ENCODE measurements around the gene PHLDB2. TPM values are rescaled to one million over a fixed set of nuclear protein-coding genes. Genes with fewer than 3 reads are reported as not detected.

The PHLDB2 gene
- total RNA-seq, 1 experiment from 2014 or later: not detected

DNA sequence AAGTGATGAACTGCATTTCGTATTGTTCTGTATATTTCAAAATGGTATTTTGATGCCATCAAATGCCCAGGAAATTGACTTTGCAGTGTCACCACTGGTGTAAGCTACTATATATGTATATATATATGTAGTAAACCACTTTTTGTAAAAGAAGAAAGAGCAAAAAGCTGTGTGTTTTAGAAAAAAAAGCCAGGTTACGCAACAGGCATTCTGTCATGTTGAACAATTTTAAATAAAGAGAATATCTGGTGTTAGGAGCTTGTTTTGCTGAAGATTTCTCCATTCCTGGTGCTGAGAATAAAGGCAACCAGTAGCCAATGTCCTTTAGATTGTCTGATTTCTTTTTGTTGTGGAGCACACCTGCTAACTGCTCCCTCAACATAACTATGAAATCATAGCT, 116.1 kb downstream of the PHLDB2 start:
- no peak for DNase-seq (ENCODE audit: low spot score)
- in situ Hi-C loops (cut with HindIII; ENCODE audit: low sequenced_read_pairs): no loop called here

DNA sequence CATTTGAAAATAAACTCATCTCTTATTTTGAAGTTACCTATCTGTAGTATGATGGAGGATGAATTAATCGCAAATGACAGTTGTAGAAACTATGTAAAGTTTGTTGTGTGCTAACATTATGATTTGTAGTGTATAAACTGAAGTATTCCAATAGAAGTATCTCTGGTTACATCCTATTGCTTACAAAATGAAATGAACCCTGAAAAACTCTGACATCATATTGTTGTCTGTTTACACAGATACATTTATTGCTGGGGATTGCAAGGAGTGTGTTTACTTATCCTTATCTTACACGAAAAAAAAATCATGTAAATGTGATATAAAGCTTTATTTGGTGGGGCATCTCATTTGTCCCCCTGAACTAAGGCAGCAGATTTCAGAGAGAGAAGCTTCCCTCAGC, 117.2 kb downstream of the PHLDB2 start:
- no peak for DNase-seq (ENCODE audit: low spot score)
- in situ Hi-C loops (cut with HindIII; ENCODE audit: low sequenced_read_pairs): no loop called here

DNA sequence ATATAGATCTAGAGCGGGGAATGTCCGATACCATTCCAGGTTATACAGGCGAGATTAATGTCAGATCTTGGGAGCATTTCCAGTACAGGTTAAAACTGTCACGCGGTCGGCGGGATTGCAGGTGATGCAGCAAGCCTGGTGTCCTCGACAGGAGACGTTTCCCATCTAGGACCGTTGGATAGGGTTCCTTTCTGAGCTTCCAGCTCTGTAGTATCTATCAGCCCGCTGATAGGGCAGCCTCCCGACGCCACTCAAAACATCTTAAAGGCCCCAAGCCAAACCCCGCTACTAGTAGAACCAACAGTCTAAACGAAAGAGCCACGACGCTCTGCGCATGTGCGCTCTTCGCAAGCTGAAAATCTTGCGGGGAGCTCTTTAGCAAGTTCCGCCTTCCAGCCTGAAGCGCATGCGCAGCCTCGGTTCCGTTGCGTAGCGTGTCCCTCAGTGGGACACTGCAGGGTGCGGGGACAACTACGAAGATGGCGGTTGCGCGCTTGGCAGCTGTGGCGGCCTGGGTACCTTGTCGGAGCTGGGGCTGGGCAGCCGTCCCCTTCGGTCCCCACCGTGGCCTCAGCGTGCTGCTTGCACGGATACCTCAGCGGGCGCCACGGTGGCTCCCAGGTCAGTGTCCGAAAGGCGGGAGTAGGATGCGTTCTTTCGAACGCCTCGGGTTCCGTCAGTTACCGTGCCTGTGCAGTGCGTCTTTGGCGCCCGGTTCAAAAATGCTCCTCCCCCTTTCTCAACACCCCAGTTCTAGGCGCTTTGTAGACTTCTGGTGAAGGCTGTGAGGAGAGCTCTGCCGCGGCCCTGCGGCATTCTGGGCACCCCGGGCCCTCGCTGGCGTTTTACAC, 119.7 kb downstream of the PHLDB2 start, which contains the start of gene ABHD10:
ABHD10 (plus strand) TSS at position 444 of the 851 bp plus-strand sequence; CDS start at position 480, 36 bp downstream.
- in situ Hi-C loops (cut with HindIII; ENCODE audit: low sequenced_read_pairs): no loop called here

DNA sequence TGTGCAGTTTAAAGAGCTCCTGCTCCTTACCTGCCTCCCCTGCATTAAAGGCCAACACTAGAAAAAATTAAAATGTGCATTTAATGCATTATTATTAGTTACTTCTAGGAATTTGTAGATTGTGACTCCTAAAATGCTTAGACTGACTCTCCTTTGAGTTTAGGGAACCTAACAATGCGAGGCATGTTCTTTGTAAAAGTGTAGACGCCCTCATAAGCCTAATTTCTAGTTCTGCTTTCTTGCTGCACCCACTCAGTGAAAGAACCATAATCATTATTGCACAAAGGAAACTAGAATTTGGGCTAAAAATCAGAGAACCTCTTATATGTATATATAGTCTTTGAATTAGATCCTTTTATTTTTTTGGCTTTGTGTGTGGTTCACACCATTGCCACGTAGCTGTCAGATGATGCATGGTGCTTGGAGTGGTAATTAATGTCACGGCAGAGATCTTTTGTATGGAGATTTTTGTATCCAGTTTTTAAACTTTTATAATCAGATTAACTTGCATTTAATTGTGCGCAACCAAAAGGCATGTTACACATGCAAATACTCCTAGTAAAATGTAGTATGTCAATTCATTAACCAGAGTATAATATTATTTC, 120.5 kb downstream of the PHLDB2 start:
- no peak for DNase-seq (ENCODE audit: low spot score)
- in situ Hi-C loops (cut with HindIII; ENCODE audit: low sequenced_read_pairs): no loop called here

More for the DNA sequence above, 119.7 kb downstream of the PHLDB2 start, which contains the start of gene ABHD10:
- DNase-seq (ENCODE audit: low spot score): peak; percentile 99

DNA sequence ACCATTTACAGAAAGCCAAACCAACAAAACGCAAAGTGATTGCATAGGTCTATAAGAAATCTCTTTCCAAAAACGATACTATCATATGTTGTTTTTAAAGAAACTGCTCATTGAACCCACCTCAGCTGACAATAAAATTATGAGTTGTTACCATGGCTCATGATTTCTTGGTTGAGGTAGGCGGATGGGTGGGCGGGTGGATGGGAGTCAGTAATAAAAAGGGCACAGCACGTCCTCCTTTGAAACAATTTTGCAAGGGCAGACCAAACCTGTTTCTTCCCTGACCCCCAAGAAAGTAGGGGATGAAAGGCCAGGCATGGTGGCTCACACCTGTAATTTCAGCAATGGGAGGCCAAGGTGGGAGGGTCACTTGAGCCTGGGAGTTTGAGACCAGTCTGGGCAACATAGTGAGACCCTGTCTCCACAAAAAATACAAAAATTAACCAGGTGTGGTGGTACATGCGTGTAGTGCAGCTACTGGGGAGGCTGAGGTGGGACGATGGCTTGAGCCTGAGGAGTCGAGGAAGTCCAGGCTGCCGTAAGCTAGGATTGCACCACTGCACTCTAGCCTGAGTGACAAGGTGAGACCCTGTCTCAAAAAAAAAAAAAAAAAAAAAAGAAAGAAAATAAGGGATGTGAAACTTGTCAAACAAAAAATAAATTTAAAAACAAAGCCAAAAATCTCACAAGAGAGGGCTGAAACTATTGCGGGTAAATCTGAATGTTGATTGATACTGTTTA, 121.8 kb downstream of the PHLDB2 start:
- no peak for DNase-seq (ENCODE audit: low spot score)
- in situ Hi-C loops (cut with HindIII; ENCODE audit: low sequenced_read_pairs): no loop called here

DNA sequence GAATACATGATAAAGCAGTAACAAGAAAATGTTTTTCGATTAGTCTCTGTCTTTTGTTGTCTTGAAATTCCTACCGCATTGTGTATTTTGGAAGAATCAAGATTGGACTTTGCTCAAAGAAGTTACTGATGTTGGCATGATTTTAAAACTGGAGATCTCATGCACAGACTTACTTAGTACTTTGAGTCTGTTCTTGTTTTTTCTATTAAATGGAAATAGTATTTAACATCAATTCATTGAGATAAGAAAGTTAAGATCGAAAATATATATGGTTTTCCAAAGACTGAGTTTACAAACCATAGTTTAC, 122.3 kb downstream of the PHLDB2 start:
- no peak for DNase-seq (ENCODE audit: low spot score)
- in situ Hi-C loops (cut with HindIII; ENCODE audit: low sequenced_read_pairs): no loop called here

DNA sequence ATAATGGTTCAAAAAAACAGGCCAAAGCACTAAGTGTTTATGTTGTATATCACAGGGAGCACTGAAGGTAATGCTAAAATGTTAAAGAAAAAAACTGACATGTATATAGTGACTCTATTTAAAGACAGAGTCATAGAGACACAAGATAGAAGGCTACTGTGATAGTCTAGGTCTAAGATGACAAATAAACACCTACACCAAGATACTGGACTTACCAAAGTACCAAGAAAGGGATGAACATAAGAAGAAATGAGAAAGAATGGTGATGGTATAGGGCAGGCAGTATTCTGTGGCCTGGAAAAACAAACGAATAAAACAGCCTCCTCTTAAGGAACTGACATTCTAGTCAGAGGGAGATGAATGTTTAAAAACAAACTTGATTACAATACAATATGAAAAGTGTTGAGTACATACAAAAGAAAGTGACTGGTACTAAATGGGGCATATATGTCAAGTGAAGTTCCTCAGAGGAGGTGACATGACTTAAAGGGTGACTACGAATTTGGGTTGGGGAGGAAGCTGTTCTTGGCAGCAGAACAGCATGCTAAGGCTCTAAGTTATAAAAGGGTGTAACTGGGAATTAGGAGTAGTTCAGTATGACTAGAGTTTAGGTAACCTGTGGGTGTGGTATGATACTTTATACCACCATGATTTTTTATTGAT, 125.7 kb downstream of the PHLDB2 start:
- in situ Hi-C loops (cut with HindIII; ENCODE audit: low sequenced_read_pairs): no loop called here
- DNase-seq (ENCODE audit: low spot score): no peak

DNA sequence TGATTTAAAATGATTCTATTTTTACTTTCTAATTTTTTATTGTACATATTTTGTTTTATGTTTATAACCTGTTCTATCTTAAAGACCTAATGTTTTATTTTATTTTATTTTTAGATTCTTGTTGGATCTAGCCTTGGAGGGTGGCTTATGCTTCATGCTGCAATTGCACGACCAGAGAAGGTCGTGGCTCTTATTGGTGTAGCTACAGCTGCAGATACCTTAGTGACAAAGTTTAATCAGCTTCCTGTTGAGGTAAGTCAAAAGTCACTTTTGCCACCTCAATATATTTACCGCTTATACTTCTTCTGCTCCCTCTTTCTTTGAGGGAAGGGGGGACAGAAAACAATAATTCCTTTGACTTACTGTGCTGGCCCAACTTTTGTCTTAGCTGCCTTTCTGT, 127.7 kb downstream of the PHLDB2 start:
- no peak for DNase-seq (ENCODE audit: low spot score)
- in situ Hi-C loops (cut with HindIII; ENCODE audit: low sequenced_read_pairs): no loop called here

DNA sequence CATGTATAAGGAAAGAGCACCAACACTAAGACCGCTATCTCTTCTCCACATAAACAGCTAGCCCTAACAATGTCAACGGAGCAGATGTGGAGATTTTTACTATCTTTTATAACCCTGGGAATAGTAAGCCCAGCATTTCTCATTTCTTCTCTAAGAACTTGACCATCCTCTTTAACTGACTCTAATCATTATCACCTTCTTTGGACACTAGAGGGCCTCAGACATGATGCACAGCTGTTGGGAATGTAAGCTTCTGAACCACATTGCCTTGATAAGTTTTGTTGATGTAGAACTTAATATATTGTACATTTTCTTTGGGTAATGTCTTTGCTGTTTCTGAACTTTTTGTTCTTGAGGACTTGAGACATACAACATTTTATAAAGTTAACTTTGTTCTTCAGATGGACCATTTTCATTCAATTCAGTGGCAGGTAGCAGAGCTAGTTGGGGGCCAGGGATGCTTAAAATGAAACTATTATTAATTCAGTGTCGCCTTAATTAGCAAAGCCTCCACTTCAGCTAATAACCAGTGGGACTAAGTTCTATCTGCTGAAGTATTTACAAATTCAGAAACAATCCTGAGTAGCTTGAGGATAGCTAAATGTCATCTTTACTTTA, 130.1 kb downstream of the PHLDB2 start:
- in situ Hi-C loops (cut with HindIII; ENCODE audit: low sequenced_read_pairs): no loop called here
- peak; percentile 83 for DNase-seq (ENCODE audit: low spot score)

DNA sequence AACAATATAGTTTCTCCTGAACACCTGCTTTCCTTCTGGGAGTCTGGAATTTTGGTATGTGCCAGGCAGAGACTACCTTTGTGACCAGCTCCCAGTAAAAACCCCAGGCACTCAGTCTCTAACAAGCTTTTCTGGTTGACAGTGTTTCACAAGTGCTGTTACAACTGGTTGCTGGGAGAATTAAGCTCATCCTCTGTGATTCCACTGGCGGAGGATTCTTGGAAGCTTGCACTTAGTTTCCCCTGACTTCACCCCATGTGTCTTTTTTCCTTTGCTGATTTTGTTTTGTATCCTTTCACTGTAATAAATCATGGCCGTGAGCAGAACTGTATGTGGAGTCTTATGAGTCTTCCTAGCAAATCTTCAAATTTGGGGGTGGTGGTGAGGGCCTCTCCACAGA, 134.0 kb downstream of the PHLDB2 start:
- in situ Hi-C loops (cut with HindIII; ENCODE audit: low sequenced_read_pairs): no loop called here
- DNase-seq (ENCODE audit: low spot score): no peak

DNA sequence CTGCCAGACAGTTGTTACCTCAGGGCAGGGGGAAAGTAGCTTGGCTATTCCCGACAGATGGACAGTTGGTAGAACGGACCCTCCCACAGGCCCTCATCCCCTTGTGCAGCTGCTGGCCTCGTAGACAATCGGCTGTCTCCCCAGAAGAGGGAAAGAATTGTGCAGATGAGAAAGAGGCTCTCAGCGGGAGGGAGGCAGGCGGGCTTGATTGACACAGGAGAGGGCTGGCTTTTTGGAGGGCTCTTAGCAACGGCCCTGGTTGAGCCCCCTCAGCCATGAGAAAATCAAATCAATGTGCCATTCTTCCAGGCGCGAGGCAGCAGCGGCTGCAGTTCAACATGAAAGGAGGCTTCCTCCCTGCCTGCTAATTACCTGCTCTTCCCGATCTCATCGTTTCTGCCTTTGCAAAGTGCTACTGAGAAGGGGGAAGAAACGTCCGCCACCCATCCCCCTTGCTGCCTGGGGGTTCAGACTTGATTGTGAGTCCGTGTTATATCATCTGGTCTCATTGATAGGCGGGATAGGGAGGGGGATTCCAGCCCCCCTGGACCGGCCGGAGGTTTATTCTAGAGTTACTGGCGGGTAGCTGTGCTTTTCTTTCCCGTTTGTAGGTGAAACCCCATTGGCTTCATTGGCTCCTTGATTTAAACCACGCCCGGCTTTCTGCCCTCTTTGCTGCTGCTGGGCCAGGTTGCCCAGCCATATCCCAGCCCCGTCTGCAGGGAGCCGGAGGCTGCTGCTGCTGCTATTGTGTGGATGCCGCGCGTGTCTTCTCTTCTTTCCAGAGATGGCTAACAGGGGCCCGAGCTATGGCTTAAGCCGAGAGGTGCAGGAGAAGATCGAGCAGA, 139.8 kb downstream of the PHLDB2 start, which contains the start of gene TAGLN3:
TAGLN3 (plus strand) TSS at position 287 of the 848 bp plus-strand sequence; CDS start at position 788, 501 bp downstream.
- DNase-seq (ENCODE audit: low spot score): peak; percentile 88
- in situ Hi-C loops (cut with HindIII; ENCODE audit: low sequenced_read_pairs): no loop called here

DNA sequence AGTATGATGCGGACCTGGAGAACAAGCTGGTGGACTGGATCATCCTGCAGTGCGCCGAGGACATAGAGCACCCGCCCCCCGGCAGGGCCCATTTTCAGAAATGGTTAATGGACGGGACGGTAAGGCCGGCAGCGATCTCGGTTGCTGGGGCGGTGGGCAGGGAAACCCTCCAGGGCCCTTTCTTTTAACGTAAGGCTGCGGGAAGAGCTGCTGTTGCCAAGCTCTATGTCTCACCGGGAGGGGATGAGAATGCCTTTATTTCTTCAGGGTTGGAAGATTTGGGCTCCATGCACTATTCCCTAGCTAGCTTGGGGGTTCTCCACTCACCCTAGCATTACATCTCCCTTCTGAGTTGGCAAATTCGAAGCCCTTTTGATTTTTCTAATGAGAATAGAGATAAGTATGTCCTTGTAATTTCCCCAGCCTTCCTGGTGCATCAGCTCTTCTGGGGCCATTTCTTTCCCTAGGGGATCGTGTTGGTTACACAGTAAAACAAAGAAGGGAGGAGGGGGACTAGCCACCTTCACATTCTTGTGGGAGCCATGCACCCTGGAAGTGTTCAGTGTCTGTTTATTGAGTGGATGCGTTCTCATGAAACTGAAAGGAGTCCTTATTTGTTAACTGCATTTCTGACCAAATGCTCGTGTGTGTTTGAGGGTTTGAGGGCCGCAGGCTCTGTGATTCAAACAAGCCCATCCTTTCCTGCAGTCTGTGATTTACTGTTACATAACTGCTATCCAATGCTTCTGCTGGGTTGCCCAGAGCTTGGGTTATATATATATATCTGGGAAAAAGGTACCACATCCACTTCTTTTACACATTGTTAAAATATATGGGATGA, 140.6 kb downstream of the PHLDB2 start:
- DNase-seq (ENCODE audit: low spot score): peak; percentile 88
- in situ Hi-C loops (cut with HindIII; ENCODE audit: low sequenced_read_pairs): no loop called here

DNA sequence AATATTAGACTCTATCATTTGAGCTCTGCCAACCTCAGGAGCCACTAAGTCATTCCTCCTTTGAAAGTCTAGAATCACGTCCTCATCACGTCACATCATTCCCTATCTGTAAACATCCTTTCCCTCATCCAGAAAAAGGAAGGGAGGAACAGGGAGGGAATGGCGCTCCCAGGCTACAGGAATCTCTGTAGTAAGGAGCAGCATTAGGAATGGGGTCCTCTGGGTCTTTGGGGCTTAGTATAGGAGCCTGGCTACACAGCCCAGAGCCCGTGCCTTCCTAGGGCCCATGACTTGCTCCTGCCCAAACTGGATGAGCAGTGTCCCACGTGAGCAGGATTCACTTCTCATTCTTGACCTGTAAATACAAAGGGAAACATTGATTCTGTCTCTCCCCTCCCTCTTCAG, 141.3 kb downstream of the PHLDB2 start:
- in situ Hi-C loops (cut with HindIII; ENCODE audit: low sequenced_read_pairs): no loop called here
- peak; percentile 76 for DNase-seq (ENCODE audit: low spot score)

DNA sequence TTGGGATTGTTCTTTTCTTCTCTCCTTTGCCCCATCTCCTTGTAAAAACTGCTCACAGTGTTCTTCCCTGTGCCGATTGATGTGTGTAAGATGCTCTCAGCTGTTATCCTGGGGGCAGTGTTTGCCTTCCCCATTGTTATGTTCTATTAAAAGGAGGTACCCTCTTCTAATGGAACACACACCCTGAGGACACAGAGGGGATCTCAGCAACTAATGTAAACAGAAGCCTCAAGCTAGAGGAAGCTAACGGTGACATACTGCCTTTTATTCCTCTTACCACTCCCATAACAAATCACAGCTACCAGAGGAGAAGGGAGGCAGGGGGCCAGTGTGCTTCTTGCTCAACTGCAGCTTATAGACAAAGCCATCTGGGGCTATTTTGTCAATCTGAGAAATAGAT, 141.9 kb downstream of the PHLDB2 start:
- DNase-seq (ENCODE audit: low spot score): peak; percentile 53

DNA sequence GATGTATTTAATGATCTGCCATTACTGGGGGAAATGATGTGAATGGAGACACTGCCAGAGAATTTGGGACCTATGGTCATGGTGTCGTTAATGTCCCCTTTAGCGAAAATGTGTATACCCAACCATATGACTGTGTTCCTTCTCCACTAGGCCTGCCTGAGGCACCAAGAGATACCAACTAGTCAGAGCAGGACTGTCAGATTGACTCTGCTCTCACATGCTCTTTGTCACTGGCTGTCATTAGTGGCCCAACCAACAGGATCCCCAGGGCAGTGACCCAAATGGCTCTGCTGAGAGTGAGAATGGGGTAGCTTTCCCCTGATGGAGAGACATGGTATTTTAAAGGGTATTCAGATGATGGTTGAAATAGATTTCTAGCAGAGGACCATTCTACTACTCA, 142.5 kb downstream of the PHLDB2 start:
- DNase-seq (ENCODE audit: low spot score): peak; percentile 71

More for the DNA sequence above, 141.9 kb downstream of the PHLDB2 start:
- in situ Hi-C loops (cut with HindIII; ENCODE audit: low sequenced_read_pairs): no loop called here

DNA sequence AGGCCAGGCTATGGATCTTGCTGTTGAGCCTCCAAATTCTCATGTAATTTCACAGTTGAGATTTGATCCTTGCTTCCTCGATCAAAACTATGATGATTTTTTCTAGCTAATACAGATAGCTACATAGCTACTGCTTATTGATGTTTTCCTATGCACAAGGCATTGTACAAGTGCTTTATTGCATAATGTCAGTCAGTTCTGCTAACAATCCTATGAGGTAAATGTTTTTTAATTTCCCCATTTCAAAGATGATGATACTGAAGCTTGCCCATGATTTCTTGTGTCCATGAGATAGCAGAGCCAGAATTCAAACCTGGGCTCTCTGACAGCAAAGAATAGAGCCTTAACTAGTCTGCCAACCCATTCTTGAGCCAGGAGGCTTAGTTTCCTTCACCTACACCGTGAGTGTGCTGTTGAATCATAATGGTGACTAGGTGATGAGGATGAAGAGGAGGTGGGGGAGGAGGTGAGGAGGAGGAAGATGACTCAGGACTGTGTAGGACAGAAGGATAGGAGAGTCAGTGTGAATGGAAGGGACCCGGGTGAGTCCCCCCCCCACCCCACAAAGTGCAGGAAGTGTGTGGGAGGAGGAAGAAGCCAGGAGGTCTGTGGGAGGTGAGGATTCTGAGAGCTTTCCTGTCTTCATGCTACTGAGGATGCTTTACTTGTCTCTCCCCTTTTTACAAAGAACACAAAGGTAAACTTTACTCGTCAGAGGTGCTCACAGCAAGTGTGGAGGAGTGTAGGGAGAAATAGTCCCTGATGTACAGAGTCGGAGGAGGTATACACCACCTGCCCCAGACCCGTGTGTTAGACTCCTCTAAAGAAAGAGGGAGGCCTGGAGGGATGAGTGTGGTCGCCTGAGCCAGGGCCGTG, 143.3 kb downstream of the PHLDB2 start:
- in situ Hi-C loops (cut with HindIII; ENCODE audit: low sequenced_read_pairs): no loop called here
- DNase-seq (ENCODE audit: low spot score): no peak

More for the DNA sequence above, 142.5 kb downstream of the PHLDB2 start:
- in situ Hi-C loops (cut with HindIII; ENCODE audit: low sequenced_read_pairs): no loop called here
